ENCODE measurements around the gene BACH1. TPM values are rescaled to one million over a fixed set of nuclear protein-coding genes. Genes with fewer than 3 reads are reported as not detected.

BACH1 gene
- total and polyA plus RNA-seq, 10 of the 15 experiments (the other 5 are each of a cell fraction or from before 2014, with no cell fraction given) = 3.2 to 25.7 (median 10.5) TPM

- CTCF ChIA-PET = interaction anchor here (0.7 to 13.2 kb wide), 26 partner anchors 9 to 225 kb away, joined by 3 to 157 read pairs (median 5); no protein-coding TSS in a partner anchor
- Histone ChIP-seq H3K36me3 (ENCODE audit: control insufficient read depth in 2 of 2, insufficient read depth in 2 of 2, low read length in 1 of 2) (no peaks in the 10 kb centered on the region), H3K9me3 (replicated peaks; ENCODE audit: control insufficient read depth, insufficient read depth, low read length) (peaks cover 9% of the 10 kb centered on the region; the same call in 2 of the 3 replicates), H3K79me2 (ENCODE audit: control insufficient read depth, insufficient read depth, low read length) (peaks cover 60% of the 10 kb centered on the region), H3K27me3 (replicated peaks in 1 of 2; ENCODE audit: control insufficient read depth in 2 of 2, insufficient read depth in 2 of 2, low read length in 1 of 2) (no peaks in the 10 kb centered on the region), H3K4me1 (ENCODE audit: control insufficient read depth, insufficient read depth, low read length) (peaks cover 19% of the 10 kb centered on the region), H3K4me2 (ENCODE audit: control insufficient read depth, insufficient read depth) (peak overlapping the region; percentile 87), H2AFZ (ENCODE audit: control insufficient read depth, low read depth, low read length) (no peak overlapping the region), H3K9ac (ENCODE audit: control insufficient read depth, insufficient read depth, low read length) (peak overlapping the region; percentile 94), H3K27ac (ENCODE audit: control insufficient read depth, insufficient read depth) (peak overlapping the region; percentile 96), H3K4me3 (peak overlapping the region; percentile 93), H4K20me1 (ENCODE audit: control insufficient read depth, insufficient read depth) (peaks cover 2% of the 10 kb centered on the region; the same call in 1 of the 2 replicates)
- in situ Hi-C loops (cut with MboI) (loop anchor here (5.0 kb wide), 1 partner anchor 63 kb away; no protein-coding TSS in a partner anchor), intact Hi-C loops (cut with micrococcal nuclease; ENCODE audit: unreplicated experiment) (loop anchor here (1.0 to 10.0 kb wide), 6 partner anchors 65 to 305 kb away; partner anchors contain the start of gene LTN1)
- no peak for FAIRE-seq
- TSS peak; percentile 96 for BruUV-seq (replicated peaks)
- peak; percentile 63 for ATAC-seq
- WGBS (ENCODE audit: insufficient coverage, insufficient replicate concordance, low lambda C conversion rate, missing lambda C conversion rate) = 2% methylated on average over 13 of the region's 13 CpGs
- peak; percentile 92 for DNase-seq (ENCODE audit: low read depth, low spot score)
- RAD21 ChIA-PET (ENCODE audit: unreplicated experiment) = interaction anchor here (0.6 to 16.3 kb wide), 42 partner anchors 8 to 1921 kb away, joined by 3 to 257 read pairs (median 5); partner anchors contain the start of genes CCT8 and USP16
- SMC1A ChIA-PET (ENCODE audit: uncharacterized antibody, unreplicated experiment) = interaction anchor here (0.7 to 17.9 kb wide), 46 partner anchors 9 to 275 kb away, joined by 3 to 297 read pairs (median 6); partner anchors contain the start of genes CCT8 and USP16
- POLR2A ChIA-PET = interaction anchor here (0.7 to 6.0 kb wide), 20 partner anchors 9 to 282 kb away, joined by 3 to 82 read pairs (median 6); partner anchors contain the start of gene CCT8
- peak; percentile 39; the same call in 1 of the 2 replicates for TF ChIP-seq IRF4 (IDR thresholded peaks at IDR 0.05; ENCODE audit: low read depth, low read length)
- peak; percentile 63; the same call in 1 of the 2 replicates for TF ChIP-seq ATF2 (IDR thresholded peaks at IDR 0.05; ENCODE audit: low read length)
- TF ChIP-seq BCLAF1 (IDR thresholded peaks at IDR 0.05) = no peak
- TF ChIP-seq BCL11A (IDR thresholded peaks at IDR 0.05; ENCODE audit: low read depth, low read length) = peak; percentile 74
- peak; percentile 32 for TF ChIP-seq CHD1 (IDR thresholded peaks at IDR 0.05; ENCODE audit: low read depth, low read length)
- TF ChIP-seq SKIL (IDR thresholded peaks at IDR 0.05; ENCODE audit: low read depth, poor library complexity, severe bottlenecking) = peak; percentile 89
- peak; percentile 65 for TF ChIP-seq MXI1 (IDR thresholded peaks at IDR 0.05; ENCODE audit: low read depth, low read length)
- TF ChIP-seq E2F4 (IDR thresholded peaks at IDR 0.05; ENCODE audit: low read depth, low read length) = no peak
- TF ChIP-seq CHD2 (IDR thresholded peaks at IDR 0.05; ENCODE audit: borderline replicate concordance, low read depth, low read length) = peak; percentile 22; the same call in 1 of the 2 replicates
- TF ChIP-seq MTA2 (IDR thresholded peaks at IDR 0.05; ENCODE audit: low read depth) = peak; percentile 92
These were observed 1.4 kb downstream of the BACH1 start for GRCh38 chr21:29299916-29300806.

Data from GM12878 (cell line).